DMS79 (cell line): ENCODE data around the gene SEPTIN12.
"Not testable (repeated sequence)": the region's sequence is repeated elsewhere in the genome, so short reads cannot be mapped to it uniquely, and the experiment has no call there.

Experiments used
- DNase-seq: peaks from one replicate; lab custom pipeline; 2025; lab: John Stamatoyannopoulos, UW

The SEPTIN12 gene

DNA sequence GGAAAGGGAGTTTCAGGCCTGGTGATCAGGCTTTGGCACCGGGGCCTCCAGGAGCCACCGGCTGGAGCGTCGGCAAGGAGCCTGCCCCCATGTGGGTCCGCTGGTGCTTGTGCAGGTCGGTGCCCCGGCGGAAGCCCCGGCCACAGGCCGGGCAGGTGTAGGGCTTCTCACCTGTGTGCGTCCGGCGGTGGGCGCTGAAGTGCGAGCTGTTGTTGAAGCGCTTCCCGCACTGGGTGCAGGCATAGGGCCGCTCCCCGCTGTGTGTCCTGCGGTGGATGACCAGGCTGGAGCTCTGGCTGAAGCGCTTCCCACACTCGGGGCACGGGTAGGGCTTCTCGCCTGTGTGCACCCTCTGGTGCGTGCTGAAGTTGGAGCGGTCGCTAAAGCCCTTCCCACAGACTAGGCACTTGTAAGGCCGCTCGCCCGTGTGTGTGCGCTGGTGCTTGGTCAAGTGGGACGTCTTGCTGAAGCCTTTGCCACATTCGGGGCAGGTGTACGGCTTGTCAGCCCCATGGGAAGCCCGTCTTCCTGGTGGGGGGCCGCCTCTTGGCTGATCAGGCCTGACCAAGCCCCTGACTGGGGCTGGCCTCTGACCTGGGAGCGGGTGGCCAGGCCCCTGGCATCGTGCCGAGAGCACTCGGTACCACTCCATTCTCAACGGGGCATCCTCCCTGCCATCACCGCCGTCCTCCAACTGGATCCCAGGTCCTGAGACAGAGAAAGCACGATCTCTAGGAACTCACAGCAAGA is 35.6 kb downstream of the SEPTIN12 start:
- DNase-seq: peak; percentile 71

DNA sequence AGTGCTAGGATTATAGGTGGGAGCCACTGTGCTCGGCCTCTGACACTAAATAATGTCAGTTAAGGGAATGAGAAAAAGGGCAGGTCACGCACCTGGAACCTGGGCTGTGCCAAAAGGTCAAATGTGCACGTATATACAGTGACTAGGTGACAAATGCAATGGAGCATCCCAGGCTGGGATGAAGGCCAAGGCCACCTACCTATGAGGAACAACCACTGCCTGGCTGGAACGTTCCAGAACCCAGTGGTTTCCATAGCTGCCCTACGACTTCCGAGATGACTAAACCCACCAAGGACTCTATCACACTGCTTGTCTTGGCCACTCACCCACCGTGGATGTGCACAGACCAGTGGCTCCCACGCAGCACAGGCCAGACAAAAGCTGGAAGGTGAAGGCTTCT is 37.2 kb downstream of the SEPTIN12 start:
- no peak for DNase-seq

DNA sequence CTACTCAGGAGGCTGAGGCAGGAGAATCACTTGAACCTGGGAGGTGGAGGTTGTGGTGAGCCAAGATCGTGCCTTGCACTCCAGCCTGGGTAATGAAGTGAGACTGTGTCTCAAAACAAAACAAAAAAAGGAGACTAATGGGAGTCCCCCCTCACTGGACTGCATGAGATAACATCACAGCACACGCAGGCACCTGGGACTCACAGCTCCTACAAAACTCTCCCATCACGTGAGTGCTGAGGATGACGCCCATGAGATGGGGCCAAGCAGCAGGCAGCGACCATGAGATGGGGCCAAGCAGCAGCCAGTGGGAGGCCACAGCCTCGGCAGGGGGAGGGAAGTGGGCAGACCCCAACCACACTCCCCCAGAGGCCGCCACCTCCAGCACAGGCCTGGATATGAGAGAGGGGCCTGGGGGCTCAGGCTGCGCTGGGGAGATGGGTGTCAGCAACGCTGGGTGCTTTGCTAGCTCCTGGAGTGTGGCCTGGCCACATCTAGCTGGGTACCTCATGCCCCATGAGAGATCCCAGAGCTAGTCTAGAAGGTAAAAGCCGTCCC is 38.4 kb downstream of the SEPTIN12 start:
- DNase-seq: no peak

DNA sequence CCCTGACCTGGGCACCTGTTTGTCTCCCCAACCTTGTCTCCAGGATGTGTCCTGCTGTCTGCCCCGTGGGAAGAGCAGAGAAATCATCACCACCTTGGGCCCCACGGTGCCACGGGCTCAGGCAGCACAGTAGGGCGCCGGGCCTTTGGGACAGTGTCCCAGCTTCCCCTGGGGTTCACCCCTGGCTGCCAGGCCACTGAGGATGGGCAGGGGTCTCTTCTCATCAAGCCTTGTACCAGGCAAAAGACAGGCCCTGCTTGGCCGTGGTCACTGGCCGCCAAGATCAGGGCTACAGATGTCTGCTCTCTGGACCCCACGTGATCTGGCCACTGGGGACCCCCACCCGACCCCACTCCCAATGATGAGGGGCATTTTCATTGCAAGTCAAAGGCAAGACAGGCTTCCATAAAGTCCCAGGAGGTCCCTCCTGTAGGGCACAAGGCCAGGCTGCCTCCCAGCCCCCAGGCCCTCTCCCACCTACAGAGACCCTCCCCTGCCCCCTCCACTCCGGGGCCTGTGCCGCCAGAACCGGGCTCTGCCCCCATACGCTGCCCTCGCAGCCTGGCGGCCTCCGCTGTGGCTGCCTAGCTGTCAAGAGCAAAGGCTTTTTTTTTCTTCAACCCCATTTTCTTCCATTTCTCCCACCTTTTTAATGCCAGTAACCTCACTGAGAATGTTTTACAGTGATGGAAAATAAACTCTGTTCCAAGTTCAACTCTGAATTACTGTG is 39.3 kb downstream of the SEPTIN12 start:
- DNase-seq: no peak

DNA sequence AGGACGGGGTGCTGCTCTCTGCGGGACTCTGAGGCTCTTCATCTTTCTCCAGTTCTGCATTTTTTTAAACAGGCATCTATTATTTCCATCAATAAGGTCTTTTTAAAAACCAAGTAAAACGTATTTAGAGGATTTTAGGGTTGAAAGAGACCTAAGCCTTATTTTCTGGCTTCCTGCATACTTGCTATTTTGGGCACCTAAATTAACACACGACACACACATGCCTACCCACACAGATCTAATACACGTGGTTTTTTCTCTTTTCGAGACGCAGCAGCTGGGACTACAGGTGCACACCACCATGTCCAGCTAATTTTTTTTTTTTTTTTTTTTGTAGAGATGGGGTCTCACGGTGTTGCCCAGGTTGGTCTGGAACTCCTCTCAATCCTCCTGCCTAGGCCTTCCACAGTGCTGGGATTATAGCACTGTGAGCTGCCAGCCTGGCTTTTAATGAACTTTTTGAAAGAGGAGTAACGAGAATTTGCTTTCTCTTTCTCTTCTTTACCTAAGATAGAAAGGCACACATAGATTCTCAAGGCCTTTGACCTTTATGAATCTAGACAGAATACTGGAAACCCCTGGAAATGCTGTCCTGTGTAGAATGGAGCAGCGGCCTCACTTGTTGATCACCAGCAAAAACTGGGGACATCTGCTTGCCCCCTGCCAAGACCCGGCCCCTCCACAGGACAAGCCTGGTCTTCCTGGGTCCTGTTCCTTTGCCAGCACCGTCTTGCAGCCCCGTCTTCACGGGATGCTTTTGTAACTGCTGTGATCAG is 40.1 kb downstream of the SEPTIN12 start:
- DNase-seq: no peak

DNA sequence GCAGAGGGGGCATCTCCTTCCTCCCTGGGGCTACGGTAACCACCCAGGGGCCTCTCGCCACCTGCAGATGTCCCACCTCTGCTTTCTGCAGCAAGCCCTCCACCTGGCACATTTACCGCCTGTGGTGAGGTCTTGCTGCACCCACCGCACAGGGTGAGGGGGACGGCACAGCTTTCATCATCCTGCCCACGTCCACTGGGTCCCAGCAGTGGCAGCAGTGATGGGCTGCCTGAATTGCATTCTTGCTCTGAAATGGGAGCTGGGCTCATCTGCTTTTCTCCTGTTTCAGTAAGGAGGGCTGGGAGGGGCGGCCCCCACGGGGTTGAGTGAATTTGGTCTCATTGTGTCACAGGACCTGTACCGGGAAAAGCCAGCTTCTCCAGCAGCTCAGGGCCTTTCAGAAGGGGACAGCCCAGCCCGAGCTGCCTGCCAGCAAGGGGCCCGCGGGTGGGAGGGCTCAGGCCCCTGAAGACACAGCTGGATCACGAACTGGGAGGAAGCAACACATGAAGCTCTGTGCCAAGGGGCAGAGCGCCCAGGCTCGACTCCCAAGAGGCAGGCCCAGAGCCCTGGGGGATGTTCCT is 41.1 kb downstream of the SEPTIN12 start:
- no peak for DNase-seq

DNA sequence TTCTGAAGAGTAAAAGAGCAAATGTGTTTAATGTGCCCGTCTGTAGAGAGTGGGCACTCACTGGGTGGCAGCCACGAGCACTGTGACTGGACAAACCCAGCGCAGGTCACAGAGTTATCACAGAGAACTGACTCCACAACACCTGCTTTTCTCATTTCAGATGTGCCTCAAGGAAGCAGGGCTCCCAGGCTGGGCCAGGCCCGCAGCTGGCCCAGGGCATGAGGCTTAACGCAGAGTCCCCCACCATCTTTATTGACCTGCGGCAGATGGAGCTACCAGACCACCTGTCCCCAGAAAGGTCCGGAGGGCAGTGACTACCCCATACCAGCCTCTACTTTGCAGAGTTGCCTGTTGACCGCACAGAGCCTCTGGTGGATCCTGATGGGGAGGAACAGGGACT is 41.9 kb downstream of the SEPTIN12 start:
- DNase-seq: no peak

DNA sequence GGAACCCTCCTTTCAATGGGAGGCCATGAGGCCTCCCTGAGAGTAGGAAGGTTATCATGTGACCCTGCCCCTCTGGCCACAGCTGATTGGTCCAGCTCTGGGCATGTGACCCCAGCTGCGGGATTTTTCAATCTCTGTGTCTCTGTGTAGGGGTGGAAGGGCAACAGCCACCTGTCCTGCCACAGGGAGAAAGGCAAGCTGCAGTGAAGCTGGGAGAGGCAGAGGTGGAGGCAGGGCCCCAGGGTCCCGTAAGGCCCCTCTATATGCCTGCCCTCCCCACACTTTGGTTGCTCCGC is 42.9 kb downstream of the SEPTIN12 start:
- no peak for DNase-seq

DNA sequence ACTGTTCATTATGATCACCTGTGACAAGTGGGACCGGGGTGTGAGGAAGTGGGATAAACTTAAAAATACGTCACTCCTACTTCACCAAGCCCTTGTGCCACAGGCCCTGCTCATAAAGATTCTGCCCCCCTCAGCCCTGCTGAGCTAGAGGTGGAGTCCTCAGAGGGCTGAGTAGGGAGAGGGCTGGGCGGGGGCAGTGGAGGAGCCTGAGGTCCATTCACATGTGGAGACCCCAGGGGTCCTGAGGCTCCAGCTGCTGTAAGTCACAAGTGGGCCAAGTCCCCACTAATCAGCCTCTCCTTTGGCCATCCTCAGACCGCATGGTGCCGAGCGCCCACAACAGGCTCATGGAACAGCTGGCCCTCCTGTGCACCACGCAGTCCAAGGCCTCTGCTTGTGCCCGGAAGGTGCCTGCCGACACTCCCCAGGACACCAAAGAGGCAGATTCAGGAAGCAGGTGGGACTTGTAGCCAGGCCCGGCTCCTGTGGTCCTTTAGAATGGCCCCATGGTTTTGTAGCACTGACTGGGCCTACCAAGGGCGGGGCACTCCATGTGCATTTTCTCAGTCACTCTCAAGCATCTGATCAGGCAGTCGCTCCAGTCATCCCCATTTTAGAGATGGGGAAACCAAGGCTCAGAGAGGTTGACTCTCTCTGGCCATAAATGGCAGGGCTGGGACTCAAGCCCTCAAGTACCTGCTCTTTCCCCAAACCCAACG is 43.4 kb downstream of the SEPTIN12 start:
- DNase-seq: no peak

DNA sequence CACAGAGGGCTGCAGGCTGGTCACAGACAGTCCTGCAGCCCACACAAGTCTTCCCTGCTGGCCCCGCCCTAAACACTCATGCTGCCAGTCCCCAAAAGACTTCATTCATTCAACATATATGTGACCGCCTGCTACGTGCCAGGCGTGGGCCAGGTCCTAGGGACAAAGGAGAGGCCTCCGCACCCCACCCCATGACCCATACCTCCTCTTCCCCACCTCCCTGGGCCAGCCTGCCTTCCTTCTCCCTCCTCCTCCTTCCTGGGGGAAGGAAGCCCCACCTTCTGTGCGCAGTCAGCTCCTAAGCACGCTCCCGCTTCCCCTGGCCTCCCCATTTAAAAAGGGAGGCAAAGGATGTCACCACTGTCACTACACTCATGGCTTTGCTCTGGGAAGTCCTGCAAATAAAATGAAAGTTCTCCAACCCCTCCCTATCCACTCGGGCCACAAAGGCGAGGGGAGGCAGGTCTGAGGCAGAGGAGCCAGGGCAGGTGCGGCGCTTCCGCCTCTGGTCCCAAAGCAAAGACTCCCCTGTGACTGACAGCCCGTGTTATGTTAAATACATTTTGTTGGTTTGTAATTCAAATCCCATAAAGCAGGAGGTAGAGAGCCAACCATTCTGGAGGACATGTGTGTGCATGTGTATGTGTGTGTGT is 44.8 kb downstream of the SEPTIN12 start:
- no peak for DNase-seq

DNA sequence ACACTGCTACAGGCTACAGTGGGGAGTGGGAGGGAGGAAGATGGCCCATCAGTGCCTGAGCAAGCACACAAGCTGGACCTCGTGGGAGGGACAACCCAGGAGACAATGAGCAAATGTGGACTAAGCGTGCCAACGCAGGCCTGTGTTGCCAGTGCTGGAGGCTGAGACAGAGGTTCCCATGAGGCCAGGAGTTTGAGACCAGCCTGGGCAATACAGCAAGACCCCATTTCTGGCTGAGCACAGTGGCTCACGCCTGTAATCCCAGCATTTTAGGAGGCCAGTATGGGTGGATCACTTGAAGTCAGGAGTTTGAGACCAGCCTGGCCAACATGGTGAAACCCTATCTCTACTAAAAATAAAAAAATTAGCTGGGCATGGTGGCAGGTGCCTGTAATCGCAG is 49.8 kb downstream of the SEPTIN12 start:
- DNase-seq: not testable (repeated sequence)

DNA sequence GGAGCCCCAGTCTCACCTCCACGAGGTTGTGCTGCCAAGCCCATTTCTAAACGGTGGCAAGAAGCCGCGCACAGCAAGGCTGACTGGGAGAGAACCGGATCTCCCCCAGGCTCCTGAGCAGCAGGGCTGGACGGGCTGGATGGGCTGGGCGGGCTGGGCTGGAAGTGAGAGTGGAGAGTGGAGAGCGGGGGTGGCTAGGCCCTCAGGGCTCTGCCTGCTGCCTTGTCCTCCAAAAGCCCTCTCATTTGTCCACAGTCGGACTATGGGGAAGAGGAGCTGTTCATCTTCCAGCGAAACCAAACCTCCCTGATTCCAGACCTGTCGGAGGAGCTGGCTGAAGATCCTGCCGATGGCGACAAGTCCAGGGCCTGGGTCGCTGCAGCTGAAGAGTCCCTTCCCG is 50.6 kb downstream of the SEPTIN12 start:
- no peak for DNase-seq

DNA sequence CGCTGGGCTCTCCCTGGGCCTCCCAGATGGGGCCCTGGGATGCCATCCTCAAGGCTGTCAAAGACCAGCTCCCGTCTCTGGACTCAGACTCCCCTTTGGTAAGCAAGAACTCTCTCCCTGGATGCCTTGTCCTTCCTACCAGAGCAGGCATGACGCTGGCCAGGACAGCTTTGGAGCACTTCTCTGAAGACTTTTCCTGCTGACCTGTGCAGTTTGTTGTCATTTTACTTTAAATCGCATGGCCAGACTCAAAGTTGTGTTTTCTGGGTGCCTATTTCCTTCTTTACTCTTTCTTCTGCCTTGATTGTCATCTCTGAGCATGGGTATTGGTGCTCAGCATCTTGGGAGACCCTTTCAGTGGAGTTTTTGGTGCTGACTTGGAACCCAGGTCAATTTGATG is 51.6 kb downstream of the SEPTIN12 start:
- DNase-seq: no peak

DNA sequence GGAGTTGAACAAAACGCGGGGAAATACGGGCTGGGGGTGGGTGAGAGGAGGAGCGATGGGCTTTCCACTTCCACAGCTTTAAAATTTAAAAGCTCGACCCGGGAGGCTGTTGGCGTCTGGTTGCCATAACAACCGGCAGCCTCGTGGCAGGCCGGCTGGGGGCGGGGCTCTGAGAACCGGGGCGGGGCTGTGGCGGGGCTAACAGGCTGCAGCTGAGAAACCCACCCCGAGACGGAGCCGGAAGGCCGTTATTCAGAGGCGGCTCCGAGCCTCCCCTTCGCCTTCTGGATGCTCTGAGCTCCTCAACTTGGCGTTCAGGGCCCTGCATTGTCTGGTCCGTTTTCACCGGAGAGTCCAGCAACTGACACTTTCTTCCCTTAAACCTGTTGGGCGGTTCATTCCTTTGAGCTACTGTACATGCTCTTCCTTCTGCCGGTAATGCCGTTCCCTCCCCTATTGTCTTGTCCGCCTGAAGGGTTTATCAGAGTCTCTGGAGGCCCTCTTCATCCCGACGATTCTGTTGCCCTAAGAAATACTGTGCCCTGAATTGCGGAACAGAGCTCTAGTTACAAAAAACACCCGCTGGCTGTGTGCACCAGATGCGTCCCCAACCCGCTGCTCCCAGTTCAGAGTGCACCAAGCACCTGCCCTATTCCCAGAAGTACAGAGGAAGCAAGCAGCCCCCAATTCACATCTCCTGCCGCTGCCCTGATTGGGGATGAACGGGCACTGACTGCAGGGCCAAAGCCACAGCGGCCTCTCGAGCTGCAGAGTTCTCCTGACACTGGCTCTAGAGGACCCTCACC is 53.2 kb downstream of the SEPTIN12 start:
- peak; percentile 37 for DNase-seq

DNA sequence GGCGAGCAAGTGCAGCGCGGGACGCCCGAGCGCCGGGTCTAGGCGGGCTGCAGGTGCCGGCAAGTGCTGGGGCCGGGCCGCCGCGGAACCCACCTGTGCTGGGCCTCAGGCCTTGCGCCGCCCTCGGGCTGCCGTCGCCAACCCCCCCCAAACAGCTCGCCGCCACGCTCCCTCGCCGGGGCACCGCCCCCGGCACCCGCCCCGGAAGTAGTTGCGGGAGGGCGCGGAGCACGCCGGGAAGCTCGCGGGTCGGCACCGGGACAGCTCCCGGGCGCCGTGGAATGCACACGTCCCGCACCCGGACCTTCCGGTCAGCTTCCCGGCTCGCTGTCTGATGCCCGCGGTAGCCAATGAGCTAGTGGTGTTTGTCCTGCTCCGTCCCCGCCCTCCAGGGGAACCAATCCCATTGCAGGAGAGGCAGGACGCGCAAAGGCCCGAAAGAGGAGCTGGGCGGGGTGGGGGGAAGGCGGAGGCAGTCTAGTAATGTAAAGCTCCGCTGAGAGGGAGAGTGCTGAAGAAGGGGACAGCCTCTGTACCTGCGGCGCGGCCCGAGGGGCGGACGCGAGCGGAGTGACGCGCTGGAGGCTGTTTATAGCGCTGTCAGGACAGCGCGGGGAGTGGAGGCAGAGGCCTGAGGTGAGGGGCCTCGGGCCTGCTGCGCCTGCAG is 53.9 kb downstream of the SEPTIN12 start, which contains the start of the genes ANKS3 and DNAAF8:
Gene ANKS3, minus strand, starts transcription at position 209 of the 667 bp plus-strand sequence. CDS start 4,122 bp downstream, outside the sequence.
Gene DNAAF8, plus strand, starts transcription at position 475 of the 667 bp plus-strand sequence. CDS start 1,978 bp downstream, outside the sequence.
- DNase-seq: peak; percentile 85

DNA sequence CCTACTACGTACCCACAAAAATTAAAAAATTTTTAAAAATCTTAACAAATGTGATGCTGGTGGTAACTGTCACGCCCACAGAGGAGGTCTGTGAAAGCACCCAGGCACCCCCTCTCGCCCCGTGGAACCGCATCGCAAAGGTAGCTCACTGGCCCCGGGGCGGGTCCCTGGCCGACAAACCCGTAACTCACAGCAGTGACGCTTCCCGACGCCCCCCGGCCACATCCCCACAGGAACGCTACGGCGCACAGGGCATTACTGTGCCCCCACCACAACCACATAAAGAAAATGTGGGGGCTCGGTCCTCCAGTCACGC is 54.4 kb downstream of the SEPTIN12 start:
- no peak for DNase-seq

DNA sequence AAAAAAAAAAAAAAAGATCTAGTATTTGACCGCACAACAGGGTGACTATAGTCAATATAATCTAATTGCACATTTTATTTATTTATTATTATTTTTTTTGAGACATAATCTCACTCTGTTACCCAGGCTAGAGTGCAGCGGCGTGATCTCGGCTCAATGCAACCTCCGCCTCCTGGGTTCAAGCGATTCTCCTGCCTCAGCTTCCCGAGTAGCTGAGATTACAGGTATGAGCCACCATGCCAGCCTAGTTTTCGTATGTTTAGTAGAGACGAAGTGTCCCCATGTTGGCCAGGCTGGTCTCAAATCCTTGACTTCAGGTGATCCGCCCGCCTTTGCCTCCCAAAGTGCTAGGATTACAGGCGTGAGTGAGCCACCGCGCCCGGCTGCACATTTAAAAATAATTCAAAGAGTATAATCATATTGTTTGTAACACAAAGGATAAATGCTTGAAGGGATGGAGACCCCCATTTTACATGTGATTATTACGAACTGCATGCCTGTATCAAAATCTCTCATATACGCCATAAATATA is 54.9 kb downstream of the SEPTIN12 start:
- no peak for DNase-seq

DNA sequence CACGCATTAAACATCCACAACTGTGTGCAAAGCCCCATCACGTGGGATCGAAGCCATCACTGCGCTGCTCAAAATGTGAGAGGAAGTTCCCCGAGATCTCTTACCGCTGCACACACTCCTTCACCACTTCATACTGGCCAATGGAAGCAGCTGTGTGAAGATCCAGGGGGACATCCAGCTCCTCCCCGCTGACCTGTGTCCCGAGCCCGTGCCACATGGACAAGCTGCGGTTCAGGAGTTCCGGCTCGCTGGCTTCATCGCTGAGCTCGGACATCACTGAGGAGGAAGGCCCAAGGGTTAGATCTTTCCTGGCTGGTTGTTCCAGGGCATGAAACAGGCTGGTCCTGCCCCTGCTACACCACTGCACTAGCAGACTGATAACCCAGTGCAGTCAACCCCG is 58.3 kb downstream of the SEPTIN12 start:
- DNase-seq: no peak

DNA sequence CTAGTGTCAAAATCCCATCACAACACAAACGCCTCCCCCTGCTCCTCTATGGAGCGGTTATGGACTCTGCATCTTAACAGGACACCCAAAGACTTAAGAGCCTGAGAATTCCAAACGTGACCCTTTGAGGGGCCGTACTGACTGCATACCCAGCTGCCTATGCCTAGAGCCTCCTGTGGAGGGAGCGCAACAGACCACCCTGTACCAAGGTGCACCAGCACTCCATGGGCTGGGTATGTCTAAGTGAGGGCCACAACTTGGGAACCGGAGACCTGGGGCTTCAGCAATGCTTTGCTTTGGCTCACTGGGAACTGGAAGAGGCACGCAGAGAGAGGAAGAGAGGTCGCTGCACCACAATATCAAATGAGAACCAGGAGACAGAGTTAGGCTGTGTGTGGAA is 59.5 kb downstream of the SEPTIN12 start:
- no peak for DNase-seq
